Measurements from ENCODE around the gene OPHN1.

DNA sequence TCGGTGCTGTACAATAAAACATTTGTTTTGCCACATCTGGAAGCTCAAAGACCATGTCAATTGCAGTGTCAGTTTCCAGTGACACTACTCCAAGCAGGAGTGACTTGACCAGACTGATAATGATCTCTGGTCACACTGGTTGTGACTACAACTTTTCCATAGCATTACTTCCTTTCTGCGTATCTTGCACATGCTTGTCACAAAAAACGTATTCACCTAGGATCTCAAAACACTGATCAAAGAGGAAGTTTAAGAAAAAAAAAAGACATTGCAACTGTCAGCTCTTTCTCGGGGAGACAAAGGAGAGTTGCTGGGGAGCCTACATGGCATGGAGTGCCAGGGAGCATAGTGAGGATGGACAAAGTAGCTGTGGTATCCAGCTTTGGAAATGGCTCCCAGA is 60.6 kb downstream of the OPHN1 start:
- TF ChIP-seq, protein P1, sequence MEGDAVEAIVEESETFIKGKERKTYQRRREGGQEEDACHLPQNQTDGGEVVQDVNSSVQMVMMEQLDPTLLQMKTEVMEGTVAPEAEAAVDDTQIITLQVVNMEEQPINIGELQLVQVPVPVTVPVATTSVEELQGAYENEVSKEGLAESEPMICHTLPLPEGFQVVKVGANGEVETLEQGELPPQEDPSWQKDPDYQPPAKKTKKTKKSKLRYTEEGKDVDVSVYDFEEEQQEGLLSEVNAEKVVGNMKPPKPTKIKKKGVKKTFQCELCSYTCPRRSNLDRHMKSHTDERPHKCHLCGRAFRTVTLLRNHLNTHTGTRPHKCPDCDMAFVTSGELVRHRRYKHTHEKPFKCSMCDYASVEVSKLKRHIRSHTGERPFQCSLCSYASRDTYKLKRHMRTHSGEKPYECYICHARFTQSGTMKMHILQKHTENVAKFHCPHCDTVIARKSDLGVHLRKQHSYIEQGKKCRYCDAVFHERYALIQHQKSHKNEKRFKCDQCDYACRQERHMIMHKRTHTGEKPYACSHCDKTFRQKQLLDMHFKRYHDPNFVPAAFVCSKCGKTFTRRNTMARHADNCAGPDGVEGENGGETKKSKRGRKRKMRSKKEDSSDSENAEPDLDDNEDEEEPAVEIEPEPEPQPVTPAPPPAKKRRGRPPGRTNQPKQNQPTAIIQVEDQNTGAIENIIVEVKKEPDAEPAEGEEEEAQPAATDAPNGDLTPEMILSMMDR (IDR thresholded peaks at IDR 0.05), result no peak
- no peak for TF ChIP-seq POLR2A (IDR thresholded peaks at IDR 0.05)

Data from adrenal gland (tissue), 5 donors.